ENCODE measurements around the gene SRGAP1. TPM values are rescaled to one million over a fixed set of nuclear protein-coding genes. Genes with fewer than 3 reads are reported as not detected.

Gene SRGAP1
- total and polyA plus RNA-seq, 2 of the 4 experiments (the other 2 are of a cell fraction): 10.0 to 10.2 TPM

GRCh38 chr12:64056741-64057140 is 212.2 kb downstream of the SRGAP1 start:
- no peak for DNase-seq
- no peaks in the 10 kb centered on the region for H3K27me3 ChIP-seq (ENCODE audit: control insufficient read depth, insufficient read depth, low read length)
- H4K5ac ChIP-seq (ENCODE audit: low read depth, low read length): no peak overlapping the region
- H3K4ac ChIP-seq (ENCODE audit: low read depth, low read length): no peak overlapping the region
- H3K79me1 ChIP-seq (ENCODE audit: low read depth in 1 of 2, low read length in 2 of 2): peaks cover 22 to 42% of the 10 kb centered on the region in 2 experiments
- H3K23ac ChIP-seq (ENCODE audit: low read depth, low read length): no peak overlapping the region; the same call in 1 of the 2 replicates
- H3K9ac ChIP-seq (ENCODE audit: low read depth, low read length): no peak overlapping the region
- H3K4me3 ChIP-seq (ENCODE audit: insufficient read depth, low read depth, low read length): no peak overlapping the region
- in situ Hi-C loops (cut with MboI; ENCODE audit: low sequenced_read_pairs) (no loop called here), intact Hi-C loops (cut with micrococcal nuclease) (no loop called here), dilution Hi-C loops (cut with HindIII; ENCODE audit: low sequenced_read_pairs, unreplicated experiment) (no loop called here)
- H2BK5ac ChIP-seq (ENCODE audit: low read depth, low read length, poor library complexity, severe bottlenecking): no peak overlapping the region
- H2AK9ac ChIP-seq (replicated peaks; ENCODE audit: low read depth, low read length, poor library complexity): no peak overlapping the region
- H3K18ac ChIP-seq (ENCODE audit: low read depth, low read length): no peak overlapping the region
- H4K8ac ChIP-seq (ENCODE audit: low read depth in 2 of 2, low read length in 2 of 2): no peak overlapping the region
- peaks cover 12% of the 10 kb centered on the region for H3K36me3 ChIP-seq (ENCODE audit: control insufficient read depth, insufficient read depth, low read length)
- H3K9me3 ChIP-seq (ENCODE audit: control insufficient read depth, insufficient read depth, low read length): no peaks in the 10 kb centered on the region; the same call in 1 of the 2 replicates
- 100% methylated on average over 1 of the region's 1 CpG; no CpG with 5 or more reads in 1 of the 2 experiments for WGBS, 2 experiments (ENCODE audit: extremely low coverage in 2 of 2, insufficient read length in 1 of 2)
- H3K27ac ChIP-seq (ENCODE audit: insufficient read depth, low read length): no peak overlapping the region
- no peaks in the 10 kb centered on the region for H4K20me1 ChIP-seq (ENCODE audit: insufficient read depth, low read length)
- no peak overlapping the region for H2AFZ ChIP-seq (replicated peaks; ENCODE audit: low read length, poor library complexity)
- no peak overlapping the region for H3K56ac ChIP-seq (ENCODE audit: extremely low read depth, insufficient read depth, low read length)
- no peak overlapping the region for H3K4me2 ChIP-seq (ENCODE audit: low read depth, low read length)
- no TSS peak for BruUV-seq (replicated peaks)
- no peak overlapping the region for H2BK20ac ChIP-seq (ENCODE audit: low read depth, low read length)
- CTCF ChIA-PET: no interaction called here
- no peaks in the 10 kb centered on the region; the same call in 1 of the 2 replicates for H3K4me1 ChIP-seq (ENCODE audit: control insufficient read depth, insufficient read depth, low read length)
- TF ChIP-seq SMC3 (IDR thresholded peaks at IDR 0.05; ENCODE audit: low read depth, low read length) (no peak), NFE2L2 (IDR thresholded peaks at IDR 0.05; ENCODE audit: low read depth, low read length) (no peak), RCOR1 (IDR thresholded peaks at IDR 0.05; ENCODE audit: insufficient replicate concordance, low read length) (no peak), POLR2A (IDR thresholded peaks at IDR 0.05; ENCODE audit: low read depth, low read length) (no peak), USF2 (IDR thresholded peaks at IDR 0.05; ENCODE audit: low read depth, low read length) (no peak), MAFK (IDR thresholded peaks at IDR 0.05; ENCODE audit: low read depth, low read length) (no peak), CHD1 (IDR thresholded peaks at IDR 0.05; ENCODE audit: low read depth, low read length) (no peak), RAD21 (IDR thresholded peaks at IDR 0.05; ENCODE audit: low read length) (no peak), MXI1 (IDR thresholded peaks at IDR 0.05; ENCODE audit: borderline replicate concordance, low read depth, low read length) (no peak), MAZ (IDR thresholded peaks at IDR 0.05; ENCODE audit: borderline replicate concordance, low read depth, low read length) (no peak), CEBPB (IDR thresholded peaks at IDR 0.05; ENCODE audit: low read depth, low read length) (no peak), CTCF (conservative IDR thresholded peaks at IDR 0.05; ENCODE audit: low read depth, low read length) (no peak)
- H3K9me1 ChIP-seq (ENCODE audit: insufficient read depth, low read length): peaks cover 3% of the 10 kb centered on the region; the same call in 1 of the 2 replicates
- H4K91ac ChIP-seq (ENCODE audit: insufficient read depth, low read depth, low read length): no peak overlapping the region
- H2BK120ac ChIP-seq (ENCODE audit: low read depth, low read length): no peak overlapping the region
- no peak overlapping the region for H2AK5ac ChIP-seq (ENCODE audit: low read depth, low read length)
- H3K14ac ChIP-seq (replicated peaks; ENCODE audit: low read depth, low read length): no peak overlapping the region
- POLR2A ChIA-PET (ENCODE audit: unreplicated experiment): no interaction called here
- no peak for ATAC-seq (ENCODE audit: low read depth)
- no peak overlapping the region for H2BK15ac ChIP-seq (ENCODE audit: low read depth, low read length)
